Measurements from ENCODE around the gene VAC14. TPM values are rescaled to one million over a fixed set of nuclear protein-coding genes. Genes with fewer than 3 reads are reported as not detected.

Gene VAC14
- total RNA-seq, 2 donors from 2014 or later = 26.5 to 27.7 TPM

GRCh38 chr16:70703835-70704381 is 97.0 kb downstream of the VAC14 start:
- Histone ChIP-seq H3K27ac (peak overlapping the region in 2 of 4 donors; percentile 18 to 54), H3K4me3 (no peak overlapping the region), H3K36me3 (replicated peaks in 1 of 2; ENCODE audit: insufficient read depth in 1 of 2, low read depth in 2 of 2) (no peaks in the 10 kb centered on the region), H3K27me3 (no peaks in the 10 kb centered on the region), H3K4me1 (no peaks in the 10 kb centered on the region), H3K9me3 (no peaks in the 10 kb centered on the region)
- TF ChIP-seq CTCF (IDR thresholded peaks at IDR 0.05) = no peak
- TF ChIP-seq POLR2A (IDR thresholded peaks at IDR 0.05) = no peak
- intact Hi-C loops (cut with DNase I) = no loop called here
- WGBS, 2 donors = 89 to 91% methylated on average over 3 to 6 of the region's 6 CpGs
- ATAC-seq = no peak
- no peak for DNase-seq

GRCh38 chr16:70703041-70703834 is 97.7 kb downstream of the VAC14 start:
- peak overlapping the region in 2 of 4 donors; percentile 18 to 54 for H3K27ac ChIP-seq
- H3K9me3 ChIP-seq = no peaks in the 10 kb centered on the region
- no peak overlapping the region for H3K4me3 ChIP-seq
- peak in 2 of 4 donors; percentile 51 to 56 for DNase-seq
- H3K27me3 ChIP-seq = no peaks in the 10 kb centered on the region
- intact Hi-C loops (cut with DNase I) = no loop called here
- H3K4me1 ChIP-seq = no peaks in the 10 kb centered on the region
- TF ChIP-seq POLR2A (IDR thresholded peaks at IDR 0.05) (no peak), CTCF (IDR thresholded peaks at IDR 0.05) (no peak)
- no peaks in the 10 kb centered on the region for H3K36me3 ChIP-seq (replicated peaks in 1 of 2; ENCODE audit: insufficient read depth in 1 of 2, low read depth in 2 of 2)
- ATAC-seq = no peak
- 78 to 83% methylated on average over 13 to 16 of the region's 16 CpGs for WGBS, 2 donors

GRCh38 chr16:70702624-70703023 is 98.3 kb downstream of the VAC14 start:
- WGBS, 2 donors = 56 to 63% methylated on average over 5 to 8 of the region's 8 CpGs
- H3K4me3 ChIP-seq = no peak overlapping the region
- intact Hi-C loops (cut with DNase I) = no loop called here
- no peak for DNase-seq
- H3K27me3 ChIP-seq = no peaks in the 10 kb centered on the region
- TF ChIP-seq POLR2A (IDR thresholded peaks at IDR 0.05) = no peak
- no peak for TF ChIP-seq CTCF (IDR thresholded peaks at IDR 0.05)
- H3K36me3 ChIP-seq (replicated peaks in 1 of 2; ENCODE audit: insufficient read depth in 1 of 2, low read depth in 2 of 2) = no peaks in the 10 kb centered on the region
- H3K9me3 ChIP-seq = no peaks in the 10 kb centered on the region
- ATAC-seq = no peak
- H3K27ac ChIP-seq = peak overlapping the region in 2 of 4 donors; percentile 13 to 18
- no peaks in the 10 kb centered on the region for H3K4me1 ChIP-seq

- Histone ChIP-seq H3K27me3 (no peaks in the 10 kb centered on the region), H3K4me3 (no peak overlapping the region), H3K4me1 (no peaks in the 10 kb centered on the region), H3K27ac (no peak overlapping the region), H3K36me3 (replicated peaks in 1 of 2; ENCODE audit: insufficient read depth in 1 of 2, low read depth in 2 of 2) (no peaks in the 10 kb centered on the region), H3K9me3 (no peaks in the 10 kb centered on the region)
- no peak for TF ChIP-seq CTCF (IDR thresholded peaks at IDR 0.05)
- TF ChIP-seq POLR2A (IDR thresholded peaks at IDR 0.05) = no peak
- 87 to 93% methylated on average over 8 of the region's 8 CpGs for WGBS, 2 donors
- intact Hi-C loops (cut with DNase I) = no loop called here
- ATAC-seq = no peak
- DNase-seq = no peak
Observed at GRCh38 chr16:70701998-70702397, 99.0 kb downstream of the VAC14 start.
